GM19467 (cell line): ENCODE measurements around the gene EYS.
"Not testable (repeated sequence)": the region's sequence is repeated elsewhere in the genome, so short reads cannot be mapped to it uniquely, and the experiment has no call there.

ENCODE experiments used
- ATAC-seq: cut with Tn5 transposase; IDR thresholded peaks from one replicate; pipeline ENCODE4 v1.9.1; 2021; ENCODE audit warnings: mild to moderate bottlenecking, moderate library complexity; ENCODE audit not compliant: unreplicated experiment

Gene EYS

DNA sequence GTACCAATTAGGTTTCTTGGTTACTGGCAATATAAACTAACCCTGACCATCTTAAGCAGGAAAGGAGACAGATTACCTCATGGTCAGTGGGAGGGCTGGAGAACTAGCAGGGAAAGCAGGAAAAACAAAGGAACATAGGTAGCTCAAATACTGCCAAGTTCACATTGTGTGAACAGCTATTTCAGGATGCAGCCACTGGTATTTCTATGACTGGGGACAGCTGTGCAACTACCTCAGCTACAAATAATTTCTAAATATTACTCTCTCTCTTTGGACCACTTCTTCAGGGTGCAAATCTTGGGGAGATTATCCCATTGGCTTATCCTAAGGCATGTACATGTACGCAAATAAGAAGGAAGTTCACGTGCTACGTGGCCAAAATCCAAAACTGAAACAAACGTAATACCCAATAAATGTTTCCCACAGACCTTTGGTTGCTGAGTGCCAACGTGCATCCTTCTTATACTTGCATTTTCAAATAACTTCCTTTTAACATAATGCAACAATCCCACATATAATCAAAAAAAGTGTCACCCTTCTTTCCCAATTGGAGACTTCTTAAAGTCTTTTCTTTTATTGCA, 1890.5 kb downstream of the EYS start:
- ATAC-seq, result no peak

DNA sequence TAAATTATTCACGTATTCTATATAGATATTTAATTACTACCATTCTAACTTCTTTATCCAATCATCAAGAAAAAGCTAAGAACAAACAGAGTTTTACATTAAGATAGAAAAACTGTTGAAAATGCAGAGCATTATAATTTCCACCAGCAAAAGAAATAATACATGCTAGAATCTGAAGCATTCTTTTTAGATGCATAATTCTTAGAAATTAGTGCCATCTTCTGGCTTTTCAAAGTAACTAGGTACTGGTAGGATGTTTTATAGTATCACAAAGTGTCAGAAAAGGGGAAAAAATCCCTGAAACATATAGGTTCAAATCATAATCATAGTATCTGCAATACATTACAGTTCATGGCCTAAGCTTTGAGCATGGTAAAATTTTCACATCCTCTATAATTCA, 1892.6 kb downstream of the EYS start:
- ATAC-seq, result no peak

DNA sequence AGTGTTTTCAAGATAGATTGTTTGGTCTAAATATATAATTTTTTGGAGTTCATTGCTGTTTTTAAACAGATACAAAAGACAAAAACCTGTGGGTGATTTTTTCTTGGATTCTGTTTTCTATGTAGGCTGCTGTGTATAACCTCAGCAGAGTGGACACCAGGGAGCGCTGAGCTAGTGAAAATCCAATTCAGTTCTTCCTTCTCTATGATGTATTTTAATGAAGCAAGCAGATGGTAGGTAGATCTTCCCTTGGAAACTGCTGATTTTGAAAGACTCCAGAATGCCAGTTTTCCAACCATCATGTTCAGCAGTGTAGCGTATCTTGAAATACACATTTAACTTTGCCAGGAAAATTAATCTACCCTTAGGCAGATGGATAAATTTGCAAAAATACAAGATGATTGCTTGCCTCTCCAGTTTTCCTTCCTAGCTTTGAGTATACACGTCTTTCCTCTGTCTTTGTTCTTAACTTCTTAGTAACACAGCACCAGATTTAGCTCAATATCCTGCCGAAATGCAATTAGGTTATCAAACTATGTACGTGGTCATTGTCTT, 1893.4 kb downstream of the EYS start:
- ATAC-seq, result no peak

DNA sequence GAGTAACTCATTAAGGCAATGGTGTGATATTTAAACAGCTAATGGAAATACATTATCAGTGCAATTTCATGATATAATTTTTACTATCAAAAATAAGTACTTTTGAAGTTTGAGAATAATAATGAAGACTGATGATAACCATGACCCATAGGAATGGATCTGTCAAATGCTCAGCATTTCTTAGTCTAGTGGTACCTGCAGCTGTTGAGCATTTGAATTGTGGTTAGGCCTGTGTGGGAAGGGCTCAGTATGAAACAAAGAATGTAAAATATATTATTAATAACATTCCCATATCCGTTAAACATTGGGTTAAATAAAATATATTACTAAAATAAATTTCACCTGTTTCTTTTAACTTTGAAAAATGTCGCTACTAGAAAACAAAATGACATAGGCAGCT, 1898.5 kb downstream of the EYS start:
- no peak for ATAC-seq

DNA sequence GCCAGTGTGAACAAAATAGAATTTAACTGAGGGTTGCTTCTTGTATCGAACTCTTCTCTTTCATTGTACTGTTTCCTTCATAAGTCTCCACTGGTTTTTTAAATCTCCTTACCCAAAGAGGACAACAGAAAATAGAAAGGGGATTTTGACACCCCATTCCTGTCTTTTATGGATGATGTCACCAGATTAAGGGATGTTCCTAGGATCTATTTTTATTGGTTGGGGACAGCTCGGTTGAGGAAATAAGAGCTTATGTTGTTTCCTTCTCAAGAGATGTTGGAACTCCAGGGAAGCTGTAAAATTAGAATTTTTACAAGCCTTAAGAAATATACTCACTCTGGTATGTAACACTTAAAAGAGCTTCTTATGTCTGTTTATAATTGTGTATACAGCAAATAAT, 1900.0 kb downstream of the EYS start:
- no peak for ATAC-seq

DNA sequence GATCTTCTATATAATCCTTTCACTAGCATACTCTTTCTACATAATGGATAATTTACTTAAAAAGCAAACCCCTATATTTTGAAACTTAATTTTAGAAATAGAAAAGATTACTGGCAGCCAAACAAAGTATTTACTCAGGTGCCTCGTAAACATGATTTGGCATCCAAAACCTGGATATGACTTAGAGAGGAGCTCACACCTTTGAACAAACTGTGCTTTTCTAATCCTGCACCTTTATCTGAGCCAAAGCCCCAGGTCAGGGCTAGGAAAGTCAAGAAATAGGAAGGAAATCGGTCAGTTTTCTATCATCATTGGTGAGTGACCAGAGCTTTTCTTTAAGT, 1900.5 kb downstream of the EYS start:
- no peak for ATAC-seq

DNA sequence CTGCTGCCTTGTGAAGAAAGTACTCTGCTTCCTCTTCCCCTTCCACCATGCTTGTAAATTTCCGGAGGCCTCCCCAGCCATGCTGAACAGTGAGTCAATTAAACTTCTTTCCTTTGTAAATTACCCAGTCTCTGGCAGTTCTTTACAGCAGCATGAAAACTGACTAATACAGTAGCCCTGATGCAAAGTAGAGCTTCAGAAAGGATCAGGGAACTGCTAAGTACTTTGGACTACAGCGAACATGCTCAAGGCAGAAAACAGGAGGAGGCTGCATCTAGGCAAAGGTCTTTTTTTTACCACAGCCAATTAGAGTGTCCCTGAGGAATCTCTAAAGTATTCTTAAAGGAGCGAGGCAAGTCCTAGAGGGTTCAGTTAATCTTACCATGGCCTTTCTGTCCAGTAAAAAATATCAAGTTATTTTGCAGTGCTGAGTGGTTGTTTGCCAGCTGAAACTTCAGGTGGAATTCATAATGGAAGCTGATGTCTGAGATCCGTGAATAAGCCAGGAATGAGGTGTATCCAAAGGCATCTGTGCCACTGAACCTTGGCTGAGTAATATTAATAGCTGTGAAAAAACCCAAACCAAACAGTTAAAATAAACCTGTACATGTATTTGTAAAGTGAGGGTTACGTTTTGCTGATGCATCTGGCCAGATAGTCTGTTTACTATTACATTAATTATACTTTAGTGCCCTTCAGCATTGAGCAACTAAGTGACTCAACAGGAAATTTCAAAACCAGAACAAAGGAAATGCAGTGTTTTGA, 1901.0 kb downstream of the EYS start:
- ATAC-seq, result no peak

DNA sequence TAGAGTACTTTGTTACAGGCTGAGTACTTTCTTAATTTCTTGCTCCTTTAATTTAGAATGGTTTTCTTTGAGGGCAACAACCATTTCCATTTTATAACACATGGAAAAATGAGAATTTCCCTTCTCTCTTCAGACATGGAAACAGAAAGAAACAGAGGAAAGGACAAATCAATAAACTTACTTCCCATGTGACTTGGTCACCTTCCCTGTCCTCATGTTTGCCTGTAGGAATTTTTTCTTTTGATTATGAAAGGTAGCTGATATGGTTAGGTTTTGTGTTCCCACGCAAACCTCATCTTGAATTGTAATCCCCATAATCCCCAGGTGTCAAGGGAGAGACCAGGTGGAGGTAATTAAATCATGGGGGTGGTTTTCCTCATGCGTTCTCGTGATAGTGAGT, 1901.7 kb downstream of the EYS start:
- ATAC-seq, result no peak

DNA sequence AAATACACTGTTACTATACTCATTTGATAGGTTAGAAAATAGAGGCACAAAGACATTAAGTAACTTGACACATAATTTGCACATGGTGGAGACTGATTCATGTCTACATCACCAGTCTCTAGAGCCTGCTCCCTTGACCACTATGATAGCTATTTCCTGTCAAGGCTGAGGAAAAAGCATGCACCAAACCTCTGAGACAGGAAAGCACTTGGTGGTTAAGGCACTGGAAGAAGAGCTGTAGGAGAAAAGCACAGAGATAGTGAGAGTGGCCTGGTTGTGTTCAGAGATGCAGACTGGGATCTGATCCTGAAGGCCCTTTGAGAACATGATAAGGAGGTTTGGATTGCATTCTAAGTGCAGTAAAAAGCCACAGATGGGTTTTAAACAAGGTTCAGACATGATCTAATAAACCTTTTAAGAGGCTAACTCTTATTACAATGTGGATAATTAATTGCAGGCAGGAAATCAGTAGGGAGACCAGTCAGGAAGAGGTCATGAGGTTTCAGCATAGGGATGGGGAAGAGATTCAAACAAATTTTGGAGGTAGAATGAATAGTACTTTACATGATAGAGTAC, 1902.6 kb downstream of the EYS start:
- no peak for ATAC-seq

DNA sequence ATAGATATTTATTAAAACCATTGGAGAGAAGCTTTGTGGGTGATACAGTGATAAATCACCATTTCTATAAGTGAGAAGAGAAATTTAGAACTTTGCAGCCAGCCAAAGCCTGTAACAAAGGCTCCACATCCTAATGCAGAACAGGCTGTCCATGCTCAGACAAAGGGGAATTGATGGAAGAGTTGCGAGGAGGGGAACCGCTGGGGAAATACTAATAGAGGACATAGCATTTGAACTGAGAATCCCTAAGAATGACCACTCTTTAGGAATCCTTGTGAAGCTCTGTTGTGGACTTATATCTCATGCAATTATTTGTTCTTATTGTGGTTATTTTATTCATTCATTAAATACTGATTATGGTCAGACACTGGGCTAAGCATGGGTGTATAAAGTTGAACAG, 1903.7 kb downstream of the EYS start:
- ATAC-seq, result no peak

DNA sequence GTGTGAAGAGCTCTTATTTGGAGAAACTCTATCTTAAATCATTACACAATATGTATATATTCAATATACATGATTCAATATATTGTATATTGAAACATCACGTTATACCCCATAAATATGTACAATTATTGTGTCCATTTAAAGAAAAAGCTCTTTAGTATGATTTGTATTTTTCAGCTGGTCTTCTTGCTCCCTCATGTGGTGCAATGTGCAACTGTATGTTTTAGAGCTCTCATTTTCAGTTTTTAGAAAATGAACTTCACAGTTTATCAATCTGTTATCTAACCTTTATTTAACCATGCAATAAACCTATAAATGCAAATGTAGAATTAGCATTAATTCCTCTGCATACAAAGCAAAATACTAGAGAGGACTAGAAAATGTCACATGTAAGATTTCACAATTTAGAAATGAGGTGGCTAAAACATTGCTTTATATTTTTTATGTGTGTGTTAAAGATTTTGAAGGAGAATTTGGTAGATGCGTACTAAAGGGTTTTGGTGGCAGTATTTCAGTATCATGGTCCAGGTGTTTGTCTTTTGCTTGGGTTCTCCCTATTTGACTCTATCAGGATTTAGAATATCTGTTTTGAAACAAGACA, 1904.3 kb downstream of the EYS start:
- no peak for ATAC-seq

DNA sequence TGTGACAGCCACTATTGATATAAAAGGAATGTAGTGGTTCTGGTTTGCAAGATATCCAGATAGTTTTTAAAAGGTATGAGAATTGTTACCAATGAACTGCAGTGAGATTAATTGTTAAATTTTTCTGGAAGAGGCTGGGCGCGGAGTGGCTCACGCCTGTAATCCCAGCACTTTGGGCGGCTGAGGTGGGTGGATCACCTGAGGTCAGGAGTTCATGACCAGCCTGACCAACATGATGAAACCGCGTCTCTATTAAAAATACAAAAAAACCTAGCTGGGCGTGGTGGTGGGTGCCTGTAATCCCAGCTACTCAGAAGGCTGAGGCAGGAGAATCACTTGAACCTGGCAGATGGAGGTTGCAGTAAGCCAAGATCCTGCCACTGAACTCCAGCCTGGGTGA, 1906.6 kb downstream of the EYS start:
- not testable (repeated sequence) for ATAC-seq

DNA sequence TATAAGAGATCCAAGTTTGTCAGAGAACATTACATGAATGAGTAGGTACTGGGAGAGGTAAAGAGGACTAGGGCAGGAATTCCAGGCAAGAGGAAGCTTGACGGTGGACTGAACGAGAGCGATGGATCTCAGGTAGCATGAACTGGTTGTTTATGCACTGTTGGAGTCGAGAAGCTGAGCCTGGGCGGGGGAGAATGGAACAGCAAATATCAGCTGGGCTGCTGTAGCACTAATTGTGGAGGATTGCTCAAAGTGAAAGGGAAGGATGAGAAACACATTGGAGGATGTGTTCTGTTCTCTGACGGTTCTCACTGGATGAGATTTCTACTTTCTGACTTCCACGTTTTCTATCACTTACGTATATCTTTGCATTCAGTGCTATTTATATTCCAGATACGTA, 1907.2 kb downstream of the EYS start:
- ATAC-seq, result no peak

DNA sequence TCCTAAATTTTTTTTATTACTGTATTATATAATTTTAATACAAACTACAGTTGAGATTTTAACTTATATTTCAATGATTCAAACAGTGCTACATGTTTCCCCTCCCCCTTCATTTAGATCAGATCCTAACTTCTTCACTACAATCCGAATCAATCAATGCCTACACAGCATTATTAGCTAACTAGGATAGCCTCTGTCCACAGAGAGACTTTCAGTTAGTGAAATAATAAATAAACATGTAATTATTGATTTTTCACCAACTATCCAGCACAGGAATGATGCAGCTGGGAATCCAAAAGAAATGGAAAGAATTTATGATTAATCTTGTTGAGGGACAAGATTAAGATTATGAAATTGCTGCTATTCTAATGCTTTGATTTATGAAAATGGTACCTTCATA, 1907.7 kb downstream of the EYS start:
- ATAC-seq, result no peak

DNA sequence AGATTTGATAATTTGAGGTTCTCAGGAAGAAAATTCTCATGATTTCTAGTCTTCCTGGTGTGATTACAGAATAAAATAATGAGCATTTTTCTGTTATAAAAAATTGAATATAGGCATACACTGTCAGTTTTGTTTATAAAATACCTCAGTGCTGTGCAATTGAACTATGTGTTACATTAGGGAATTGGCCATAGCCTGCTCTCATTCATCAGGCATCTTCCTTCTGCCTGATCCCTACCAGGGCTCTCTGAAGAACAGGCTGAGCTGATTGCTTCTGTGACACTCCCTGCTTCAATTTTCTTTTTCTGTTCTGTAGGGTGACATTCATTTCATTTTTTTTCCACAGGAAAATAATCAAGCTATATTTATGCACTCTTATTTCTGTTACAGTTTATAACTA, 1908.6 kb downstream of the EYS start:
- no peak for ATAC-seq

DNA sequence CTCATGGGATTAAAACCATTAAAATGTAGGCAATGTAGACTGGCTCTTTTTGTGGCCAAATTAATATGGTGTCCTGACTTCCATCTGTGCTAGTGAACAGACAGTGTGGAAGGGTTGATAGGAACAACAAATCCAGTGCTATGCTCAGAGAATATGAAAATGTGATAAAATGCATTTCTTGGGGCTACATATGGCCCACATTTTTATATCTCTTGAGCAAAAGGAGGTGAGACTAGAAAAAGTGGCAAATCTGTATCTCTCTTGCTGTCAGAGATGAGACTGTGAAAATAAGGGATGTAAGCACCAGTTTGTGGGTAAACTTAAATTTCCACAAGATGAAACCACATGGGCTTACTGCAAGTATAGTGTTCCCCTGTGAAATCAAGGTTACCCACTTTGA, 1909.3 kb downstream of the EYS start:
- ATAC-seq, result no peak

DNA sequence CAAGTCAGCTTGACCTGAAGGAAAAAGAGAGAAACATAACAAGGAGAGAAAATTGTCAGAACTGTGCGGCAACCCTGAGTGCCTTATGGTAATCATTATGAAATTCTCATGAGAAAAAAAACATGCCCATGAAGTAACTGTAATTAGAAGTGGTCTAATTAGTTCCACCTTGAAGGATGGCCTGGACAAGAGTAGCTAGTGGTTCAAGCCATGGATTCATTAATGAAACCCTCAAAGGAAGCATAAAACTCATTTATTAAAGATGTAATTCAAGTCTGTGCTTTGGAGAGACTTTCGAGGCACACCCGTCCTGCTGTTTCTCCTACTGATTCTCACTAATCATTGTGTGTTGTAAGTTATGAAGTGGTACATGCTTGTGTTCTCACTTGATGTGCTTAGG, 1911.2 kb downstream of the EYS start:
- no peak for ATAC-seq

DNA sequence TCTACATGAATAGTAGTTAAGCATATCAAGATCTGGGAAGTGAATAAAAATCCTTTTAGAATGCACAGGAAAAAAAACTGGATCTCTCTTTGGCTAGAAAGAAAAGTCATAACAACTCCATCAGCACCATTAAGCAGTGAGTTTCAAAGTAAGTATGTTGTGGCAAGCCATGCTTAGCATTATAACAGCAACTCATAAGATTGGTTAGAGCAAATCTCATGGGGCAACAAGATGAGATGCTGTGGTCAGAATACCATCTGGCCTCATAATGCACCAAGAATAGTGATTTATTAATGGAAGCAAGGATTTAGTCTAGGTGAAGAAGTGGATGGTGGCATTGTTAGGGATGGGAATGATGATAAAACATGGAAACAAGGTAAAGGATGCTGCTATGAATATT, 1912.0 kb downstream of the EYS start:
- no peak for ATAC-seq

DNA sequence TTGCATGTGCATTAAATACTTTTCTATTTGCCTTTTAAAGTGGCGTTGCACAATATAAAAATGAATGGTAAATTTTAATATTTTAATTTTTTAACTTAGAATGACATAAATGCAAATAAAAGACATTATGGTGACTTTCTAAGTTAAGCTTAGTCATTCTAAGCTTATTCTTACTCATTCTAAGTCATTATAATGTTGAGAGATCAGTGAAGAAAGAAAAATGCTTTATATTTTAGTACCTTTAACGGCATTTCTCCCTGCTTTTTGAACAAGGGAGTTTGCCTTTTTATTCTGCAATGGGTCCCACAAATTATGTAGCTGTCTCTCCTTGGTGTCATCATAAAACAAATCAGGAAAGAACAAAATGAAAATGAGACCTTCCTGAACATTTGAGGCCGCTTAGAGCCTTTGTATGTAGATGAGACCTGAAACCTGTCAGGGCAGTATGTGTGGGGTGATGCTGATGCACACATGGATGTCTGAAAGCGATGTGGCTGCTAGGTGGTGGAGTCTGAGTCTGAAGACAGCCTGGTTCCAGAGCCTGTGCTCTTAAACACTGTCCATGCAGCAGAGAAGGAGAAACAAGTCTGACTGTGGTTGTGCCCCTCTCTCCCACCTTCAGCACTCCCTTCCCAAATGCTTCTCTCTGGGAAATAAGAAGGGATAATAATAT, 1913.4 kb downstream of the EYS start:
- ATAC-seq, result no peak

DNA sequence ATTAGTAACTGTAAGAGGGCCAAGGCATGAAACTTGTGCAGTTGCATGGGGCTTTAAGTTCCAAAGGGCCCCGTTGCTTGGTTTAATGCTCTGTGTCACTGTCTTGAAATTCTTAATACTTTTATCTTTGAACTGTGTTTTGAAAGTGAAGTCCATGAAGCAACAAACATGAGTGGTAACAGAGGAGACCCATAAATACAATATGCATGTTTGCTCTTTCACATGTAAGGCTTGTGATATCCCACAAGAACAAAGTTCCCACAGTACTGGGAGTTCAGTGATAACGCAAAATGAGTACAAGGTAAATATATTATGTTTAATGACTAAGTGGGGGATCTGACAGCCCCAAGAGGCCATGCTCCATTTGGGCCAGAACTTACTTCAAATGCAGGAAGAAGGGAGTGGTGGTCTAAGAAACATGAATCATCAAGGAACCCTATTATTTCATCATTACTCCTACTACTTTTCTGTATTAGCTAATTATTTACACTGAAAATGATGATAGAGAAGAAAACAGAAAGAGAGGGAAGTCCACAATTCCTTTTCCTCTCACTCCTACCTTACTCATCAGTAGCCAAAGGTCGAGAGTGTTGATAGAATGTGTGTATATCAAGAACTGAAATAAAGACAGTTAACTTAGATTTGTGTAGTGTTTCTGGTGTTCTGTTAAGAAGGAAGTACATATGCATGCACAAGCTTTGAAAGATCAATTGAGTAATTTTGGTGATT, 1914.1 kb downstream of the EYS start:
- no peak for ATAC-seq

DNA sequence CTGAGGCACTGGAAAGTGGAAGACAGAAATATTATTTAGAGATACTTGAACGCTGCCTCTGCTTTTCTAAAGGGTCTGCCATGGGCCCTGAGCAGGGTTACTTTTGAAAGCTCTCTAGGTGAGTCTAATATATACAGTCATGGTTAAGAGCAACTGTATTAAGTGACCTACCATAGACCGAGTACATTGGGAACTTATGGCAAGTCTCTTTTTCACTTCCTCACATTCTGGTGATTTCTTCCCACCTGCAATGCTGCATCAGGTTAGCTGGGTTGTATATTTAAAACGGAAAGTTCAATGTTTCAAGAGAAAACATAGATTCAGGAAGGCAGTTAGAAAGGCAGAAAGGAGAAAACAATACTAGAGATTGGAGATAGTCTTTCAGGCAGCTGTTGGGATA, 1916.7 kb downstream of the EYS start:
- no peak for ATAC-seq
